ENCODE results near the gene RRP15. TPM values are rescaled to one million over a fixed set of nuclear protein-coding genes. Genes with fewer than 3 reads are reported as not detected.
A peak's percentile ranks its signal among the peaks of the same experiment; 100 is the strongest.

Gene RRP15
- total RNA-seq, 2 donors from 2014 or later: 24.9 to 27.3 TPM

GRCh38 chr1:218302155-218302554 is 17.1 kb downstream of the RRP15 start:
- H3K27me3 Mint-ChIP-seq (ENCODE audit: insufficient read depth): no peaks in the 10 kb centered on the region
- H3K4me3 ChIP-seq (ENCODE audit: low read length): no peak overlapping the region
- H3K27ac Mint-ChIP-seq: peak overlapping the region; percentile 41

GRCh38 chr1:218303176-218303879 is 18.2 kb downstream of the RRP15 start:
- no peak for TF ChIP-seq CTCF (conservative IDR thresholded peaks at IDR 0.05)

More at GRCh38 chr1:218302155-218302554, 17.1 kb downstream of the RRP15 start:
- H3K27me3 ChIP-seq (ENCODE audit: control insufficient read depth, insufficient read depth, low read length, poor library complexity, severe bottlenecking): no peaks in the 10 kb centered on the region
- H3K9ac ChIP-seq (ENCODE audit: extremely low read depth, low read length, poor library complexity, severe bottlenecking): no peak overlapping the region
- peaks cover 43% of the 10 kb centered on the region for H3K4me1 Mint-ChIP-seq
- H3K9me3 Mint-ChIP-seq: no peaks in the 10 kb centered on the region
- no peak for DNase-seq
- 91 to 93% methylated on average over 3 of the region's 3 CpGs for WGBS, 2 experiments (ENCODE audit: insufficient coverage in 1 of 2, insufficient read length in 1 of 2)
- H3K36me3 Mint-ChIP-seq (ENCODE audit: low read depth): peaks cover 8% of the 10 kb centered on the region
- H3K9me3 ChIP-seq (ENCODE audit: control insufficient read depth, low read length): no peaks in the 10 kb centered on the region
- H3K4me3 Mint-ChIP-seq: no peak overlapping the region
- H3K36me3 ChIP-seq (ENCODE audit: control insufficient read depth, insufficient read depth, low read length): peaks cover 22% of the 10 kb centered on the region
- no peak for TF ChIP-seq CTCF (conservative IDR thresholded peaks at IDR 0.05)
- peaks cover 7% of the 10 kb centered on the region for H3K4me1 ChIP-seq (ENCODE audit: control insufficient read depth, insufficient read depth, low read length)
- H3K27ac ChIP-seq (ENCODE audit: low read depth, low read length): no peak overlapping the region

GRCh38 chr1:218304281-218305039 is 19.4 kb downstream of the RRP15 start:
- Histone ChIP-seq H3K9me3 (ENCODE audit: control insufficient read depth, low read length) (no peaks in the 10 kb centered on the region), H3K9ac (ENCODE audit: extremely low read depth, low read length, poor library complexity, severe bottlenecking) (no peak overlapping the region), H3K4me1 (ENCODE audit: control insufficient read depth, insufficient read depth, low read length) (peaks cover 7% of the 10 kb centered on the region), H3K27me3 (ENCODE audit: control insufficient read depth, insufficient read depth, low read length, poor library complexity, severe bottlenecking) (no peaks in the 10 kb centered on the region), H3K36me3 (ENCODE audit: control insufficient read depth, insufficient read depth, low read length) (peaks cover 35% of the 10 kb centered on the region), H3K27ac (ENCODE audit: low read depth, low read length) (peak overlapping the region; percentile 40), H3K4me3 (ENCODE audit: low read length) (no peak overlapping the region)
- peaks cover 25% of the 10 kb centered on the region for H3K4me1 Mint-ChIP-seq
- H3K36me3 Mint-ChIP-seq (ENCODE audit: low read depth): peaks cover 20% of the 10 kb centered on the region
- no peak for TF ChIP-seq CTCF (conservative IDR thresholded peaks at IDR 0.05)
- no peaks in the 10 kb centered on the region for H3K9me3 Mint-ChIP-seq
- DNase-seq: peak; percentile 55
- H3K4me3 Mint-ChIP-seq: no peak overlapping the region
- H3K27me3 Mint-ChIP-seq (ENCODE audit: insufficient read depth): no peaks in the 10 kb centered on the region
- no peak overlapping the region for H3K27ac Mint-ChIP-seq
- WGBS, 2 experiments (ENCODE audit: insufficient coverage in 1 of 2, insufficient read length in 1 of 2): 82 to 91% methylated on average over 8 of the region's 8 CpGs

More at GRCh38 chr1:218303176-218303879, 18.2 kb downstream of the RRP15 start:
- Mint-ChIP-seq H3K36me3 (ENCODE audit: low read depth) (peaks cover 13% of the 10 kb centered on the region), H3K27ac (no peak overlapping the region), H3K27me3 (ENCODE audit: insufficient read depth) (no peaks in the 10 kb centered on the region), H3K9me3 (no peaks in the 10 kb centered on the region), H3K4me3 (no peak overlapping the region), H3K4me1 (peaks cover 33% of the 10 kb centered on the region)
- Histone ChIP-seq H3K36me3 (ENCODE audit: control insufficient read depth, insufficient read depth, low read length) (peaks cover 28% of the 10 kb centered on the region), H3K27me3 (ENCODE audit: control insufficient read depth, insufficient read depth, low read length, poor library complexity, severe bottlenecking) (no peaks in the 10 kb centered on the region), H3K27ac (ENCODE audit: low read depth, low read length) (no peak overlapping the region), H3K4me1 (ENCODE audit: control insufficient read depth, insufficient read depth, low read length) (peaks cover 7% of the 10 kb centered on the region), H3K9ac (ENCODE audit: extremely low read depth, low read length, poor library complexity, severe bottlenecking) (no peak overlapping the region), H3K9me3 (ENCODE audit: control insufficient read depth, low read length) (no peaks in the 10 kb centered on the region), H3K4me3 (ENCODE audit: low read length) (no peak overlapping the region)
- DNase-seq: no peak
